ENCODE data around the gene SRGAP1. TPM values are rescaled to one million over a fixed set of nuclear protein-coding genes. Genes with fewer than 3 reads are reported as not detected.

Gene SRGAP1
- total RNA-seq, 4 donors from 2014 or later: 13.1 to 81.5 (median 22.4) TPM

DNA sequence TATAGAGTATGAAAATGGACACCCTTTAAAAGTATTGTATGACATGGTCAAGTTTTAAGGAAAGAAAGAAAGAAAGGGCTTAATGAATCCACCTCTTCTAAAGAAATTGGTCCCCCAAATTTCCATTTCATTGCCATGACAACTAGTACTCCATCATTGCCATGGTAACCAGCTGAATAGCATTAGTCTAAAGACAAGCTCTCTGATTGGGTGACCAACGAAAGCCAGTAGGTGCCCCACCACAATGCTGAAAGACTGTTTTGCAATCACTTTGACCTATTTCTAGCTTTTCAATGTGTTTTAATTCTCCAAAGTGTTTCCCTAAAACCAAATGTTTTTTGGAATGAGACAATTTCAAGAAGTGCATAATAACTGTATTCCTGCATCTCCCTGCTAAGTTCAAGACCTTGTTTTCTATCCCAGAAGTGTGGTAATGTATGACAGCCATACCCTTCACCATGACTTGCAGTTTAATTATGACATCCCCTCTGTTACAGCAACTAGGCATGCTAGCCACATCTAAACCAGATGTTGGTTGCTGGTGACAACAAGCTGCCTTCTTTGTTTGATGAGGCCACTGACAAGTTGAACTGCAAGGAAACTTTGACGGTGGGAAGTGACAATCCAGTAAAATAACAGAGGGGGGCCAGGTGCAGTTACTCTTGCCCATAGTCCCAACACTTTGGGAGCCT is 330.9 kb downstream of the SRGAP1 start:
- no peaks in the 10 kb centered on the region for H3K4me1 ChIP-seq
- H3K36me3 ChIP-seq: no peaks in the 10 kb centered on the region
- TF ChIP-seq POLR2A (IDR thresholded peaks at IDR 0.05): no peak
- TF ChIP-seq, protein P1, sequence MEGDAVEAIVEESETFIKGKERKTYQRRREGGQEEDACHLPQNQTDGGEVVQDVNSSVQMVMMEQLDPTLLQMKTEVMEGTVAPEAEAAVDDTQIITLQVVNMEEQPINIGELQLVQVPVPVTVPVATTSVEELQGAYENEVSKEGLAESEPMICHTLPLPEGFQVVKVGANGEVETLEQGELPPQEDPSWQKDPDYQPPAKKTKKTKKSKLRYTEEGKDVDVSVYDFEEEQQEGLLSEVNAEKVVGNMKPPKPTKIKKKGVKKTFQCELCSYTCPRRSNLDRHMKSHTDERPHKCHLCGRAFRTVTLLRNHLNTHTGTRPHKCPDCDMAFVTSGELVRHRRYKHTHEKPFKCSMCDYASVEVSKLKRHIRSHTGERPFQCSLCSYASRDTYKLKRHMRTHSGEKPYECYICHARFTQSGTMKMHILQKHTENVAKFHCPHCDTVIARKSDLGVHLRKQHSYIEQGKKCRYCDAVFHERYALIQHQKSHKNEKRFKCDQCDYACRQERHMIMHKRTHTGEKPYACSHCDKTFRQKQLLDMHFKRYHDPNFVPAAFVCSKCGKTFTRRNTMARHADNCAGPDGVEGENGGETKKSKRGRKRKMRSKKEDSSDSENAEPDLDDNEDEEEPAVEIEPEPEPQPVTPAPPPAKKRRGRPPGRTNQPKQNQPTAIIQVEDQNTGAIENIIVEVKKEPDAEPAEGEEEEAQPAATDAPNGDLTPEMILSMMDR (IDR thresholded peaks at IDR 0.05): no peak
- no peak for TF ChIP-seq EP300 (IDR thresholded peaks at IDR 0.05)
- H3K27me3 ChIP-seq: no peaks in the 10 kb centered on the region
- WGBS, 2 donors: 61 to 65% methylated on average over 2 of the region's 2 CpGs
- no peak for DNase-seq (ENCODE audit: low spot score in 2 of 2)
- H3K9me3 ChIP-seq: no peaks in the 10 kb centered on the region
- H3K27ac ChIP-seq: no peak overlapping the region
- H3K4me3 ChIP-seq: no peak overlapping the region

DNA sequence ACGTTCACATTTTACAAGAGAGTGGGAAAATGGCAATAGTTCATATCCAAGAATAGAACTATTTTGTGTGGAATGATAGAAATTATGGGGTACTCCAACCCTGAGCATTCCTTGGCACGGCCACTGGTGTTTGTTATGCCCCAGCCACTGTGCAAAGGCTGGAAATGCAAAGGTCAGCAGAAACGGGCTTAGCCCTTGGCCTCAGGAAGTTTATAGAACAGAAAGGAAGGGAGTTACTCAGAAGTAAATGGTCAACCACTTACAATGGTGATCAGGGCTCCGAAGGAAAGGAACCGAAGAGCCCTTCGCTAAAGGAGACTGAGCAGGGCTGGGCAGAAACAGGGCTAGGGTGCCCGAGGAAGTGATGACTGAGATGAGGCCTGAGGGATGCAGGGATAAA is 332.5 kb downstream of the SRGAP1 start:
- Histone ChIP-seq H3K27me3 (no peaks in the 10 kb centered on the region), H3K36me3 (no peaks in the 10 kb centered on the region), H3K9me3 (no peaks in the 10 kb centered on the region), H3K4me1 (peaks cover 0 to 13% (median 3%) of the 10 kb centered on the region in 4 donors), H3K27ac (no peak overlapping the region), H3K4me3 (no peak overlapping the region)
- no peak for DNase-seq (ENCODE audit: low spot score in 2 of 2)
- no peak for TF ChIP-seq EP300 (IDR thresholded peaks at IDR 0.05)
- TF ChIP-seq, protein P1 (IDR thresholded peaks at IDR 0.05): no peak
- TF ChIP-seq POLR2A (IDR thresholded peaks at IDR 0.05): no peak
- 48 to 49% methylated on average over 7 of the region's 7 CpGs for WGBS, 2 donors

DNA sequence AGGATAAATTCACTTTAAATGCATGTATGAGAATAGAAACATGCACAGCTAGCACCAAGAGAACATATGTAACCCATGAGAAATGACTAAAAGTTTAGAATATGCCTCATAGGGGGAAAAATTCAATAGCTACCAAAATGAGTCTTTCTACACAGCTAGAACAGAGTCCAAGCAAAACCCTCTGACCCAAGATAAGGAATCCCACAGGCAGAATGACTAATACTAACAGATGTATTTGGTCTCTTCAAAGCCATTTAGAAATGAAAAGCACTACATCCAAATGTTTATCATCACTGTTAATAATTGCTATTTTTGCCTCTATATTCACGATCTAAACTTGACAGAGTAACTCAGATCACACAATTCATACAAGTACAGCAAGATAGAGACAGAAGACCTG is 333.6 kb downstream of the SRGAP1 start:
- no peak overlapping the region for H3K4me3 ChIP-seq
- no peak overlapping the region for H3K27ac ChIP-seq
- TF ChIP-seq, protein P1 (IDR thresholded peaks at IDR 0.05): no peak
- H3K27me3 ChIP-seq: no peaks in the 10 kb centered on the region
- no peak for DNase-seq (ENCODE audit: low spot score in 2 of 2)
- H3K36me3 ChIP-seq: no peaks in the 10 kb centered on the region
- no peaks in the 10 kb centered on the region for H3K9me3 ChIP-seq
- WGBS, 2 donors: 76 to 91% methylated on average over 1 of the region's 1 CpG
- peaks cover 0 to 17% (median 3%) of the 10 kb centered on the region in 4 donors for H3K4me1 ChIP-seq

DNA sequence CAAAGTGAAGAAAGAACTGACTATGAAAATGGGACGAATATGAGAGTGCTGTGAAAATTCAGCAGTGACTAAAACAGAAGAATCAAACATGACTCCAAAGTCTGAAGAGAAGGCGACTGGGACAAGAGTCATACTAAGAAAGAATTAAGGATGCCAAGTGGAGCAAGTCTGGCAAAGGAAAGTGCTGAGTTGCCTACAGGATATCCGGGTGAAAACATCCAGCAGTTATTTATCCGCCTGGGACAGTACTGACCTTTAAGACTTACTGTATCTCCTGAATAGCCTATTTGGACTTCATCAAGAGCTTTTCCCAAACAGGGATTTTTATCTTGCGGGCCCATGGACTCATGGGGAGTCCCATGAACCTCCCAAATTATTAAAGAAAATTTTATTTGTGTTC is 336.5 kb downstream of the SRGAP1 start:
- Histone ChIP-seq H3K9me3 (no peaks in the 10 kb centered on the region), H3K36me3 (no peaks in the 10 kb centered on the region), H3K4me1 (peaks cover 0 to 17% (median 3%) of the 10 kb centered on the region in 4 donors), H3K4me3 (no peak overlapping the region), H3K27ac (peak overlapping the region in 2 of 4 donors; percentile 18 to 73), H3K27me3 (no peaks in the 10 kb centered on the region)
- 41 to 50% methylated on average over 5 of the region's 5 CpGs for WGBS, 2 donors
- TF ChIP-seq EP300 (IDR thresholded peaks at IDR 0.05) (no peak), POLR2A (IDR thresholded peaks at IDR 0.05) (no peak)
- TF ChIP-seq, protein P1 (IDR thresholded peaks at IDR 0.05): no peak
- no peak for DNase-seq (ENCODE audit: low spot score in 2 of 2)

DNA sequence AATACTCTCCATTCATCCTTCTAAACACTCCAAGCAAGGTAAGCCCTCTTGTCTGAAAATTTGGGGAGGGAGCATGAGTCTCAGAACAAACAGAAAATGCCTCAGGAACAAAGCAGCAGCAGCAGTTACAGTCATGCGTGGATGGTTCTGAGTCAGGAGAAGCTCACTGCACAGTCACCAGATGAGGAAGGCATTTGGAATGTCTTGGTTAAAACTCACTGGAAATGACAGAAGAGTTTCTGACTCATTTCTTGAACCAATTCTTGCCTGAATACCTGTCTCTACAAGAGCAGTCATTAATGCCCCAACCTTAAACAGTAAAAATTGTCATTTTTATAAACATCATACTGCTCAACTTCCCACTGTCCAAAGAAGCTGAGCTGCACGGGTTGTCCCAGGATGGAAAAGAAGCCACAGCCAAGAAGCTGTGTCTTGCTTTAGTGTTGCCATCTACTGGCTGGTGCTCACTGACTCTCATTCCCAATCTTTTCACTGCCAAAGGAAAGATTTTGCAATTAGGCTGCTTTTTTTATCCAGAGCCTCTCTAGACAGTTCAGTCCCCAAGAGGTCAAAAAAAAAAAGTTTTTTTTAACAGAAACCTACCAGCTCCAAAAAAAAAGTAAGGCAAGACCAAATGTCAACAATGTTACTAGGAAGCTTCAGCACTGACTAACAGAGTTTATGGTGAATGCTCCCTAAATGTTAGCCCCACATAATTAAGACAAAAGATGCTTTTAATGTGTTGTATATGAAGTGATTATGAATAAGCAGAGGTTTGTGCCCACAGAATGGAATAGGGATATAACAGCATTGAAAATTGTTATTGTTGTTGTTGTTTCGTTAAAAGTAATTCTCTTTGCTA is 337.2 kb downstream of the SRGAP1 start:
- Histone ChIP-seq H3K36me3 (no peaks in the 10 kb centered on the region), H3K27ac (peak overlapping the region in 2 of 4 donors; percentile 18 to 73), H3K9me3 (no peaks in the 10 kb centered on the region), H3K4me1 (peaks cover 0 to 17% (median 3%) of the 10 kb centered on the region in 4 donors), H3K4me3 (no peak overlapping the region), H3K27me3 (no peaks in the 10 kb centered on the region)
- 27 to 30% methylated on average over 3 of the region's 3 CpGs for WGBS, 2 donors
- peak; percentile 23 to 66 for DNase-seq (ENCODE audit: low spot score in 2 of 2)
- TF ChIP-seq POLR2A (IDR thresholded peaks at IDR 0.05) (no peak), EP300 (IDR thresholded peaks at IDR 0.05) (peak; percentile 20 to 80)
- TF ChIP-seq, protein P1 (IDR thresholded peaks at IDR 0.05): peak; percentile 44 to 84 (median 60)
